ELR (cell line): ENCODE measurements around the gene TANK.
"Not testable (repeated sequence)": the region's sequence is repeated elsewhere in the genome, so short reads cannot be mapped to it uniquely, and the experiment has no call there.

Source experiments
- DNase-seq: peaks from one replicate; pipeline ENCODE4 v3.0.0-alpha.2; 2015; ENCODE audit warnings: low read depth

Gene TANK, protein sequence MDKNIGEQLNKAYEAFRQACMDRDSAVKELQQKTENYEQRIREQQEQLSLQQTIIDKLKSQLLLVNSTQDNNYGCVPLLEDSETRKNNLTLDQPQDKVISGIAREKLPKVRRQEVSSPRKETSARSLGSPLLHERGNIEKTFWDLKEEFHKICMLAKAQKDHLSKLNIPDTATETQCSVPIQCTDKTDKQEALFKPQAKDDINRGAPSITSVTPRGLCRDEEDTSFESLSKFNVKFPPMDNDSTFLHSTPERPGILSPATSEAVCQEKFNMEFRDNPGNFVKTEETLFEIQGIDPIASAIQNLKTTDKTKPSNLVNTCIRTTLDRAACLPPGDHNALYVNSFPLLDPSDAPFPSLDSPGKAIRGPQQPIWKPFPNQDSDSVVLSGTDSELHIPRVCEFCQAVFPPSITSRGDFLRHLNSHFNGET

DNA sequence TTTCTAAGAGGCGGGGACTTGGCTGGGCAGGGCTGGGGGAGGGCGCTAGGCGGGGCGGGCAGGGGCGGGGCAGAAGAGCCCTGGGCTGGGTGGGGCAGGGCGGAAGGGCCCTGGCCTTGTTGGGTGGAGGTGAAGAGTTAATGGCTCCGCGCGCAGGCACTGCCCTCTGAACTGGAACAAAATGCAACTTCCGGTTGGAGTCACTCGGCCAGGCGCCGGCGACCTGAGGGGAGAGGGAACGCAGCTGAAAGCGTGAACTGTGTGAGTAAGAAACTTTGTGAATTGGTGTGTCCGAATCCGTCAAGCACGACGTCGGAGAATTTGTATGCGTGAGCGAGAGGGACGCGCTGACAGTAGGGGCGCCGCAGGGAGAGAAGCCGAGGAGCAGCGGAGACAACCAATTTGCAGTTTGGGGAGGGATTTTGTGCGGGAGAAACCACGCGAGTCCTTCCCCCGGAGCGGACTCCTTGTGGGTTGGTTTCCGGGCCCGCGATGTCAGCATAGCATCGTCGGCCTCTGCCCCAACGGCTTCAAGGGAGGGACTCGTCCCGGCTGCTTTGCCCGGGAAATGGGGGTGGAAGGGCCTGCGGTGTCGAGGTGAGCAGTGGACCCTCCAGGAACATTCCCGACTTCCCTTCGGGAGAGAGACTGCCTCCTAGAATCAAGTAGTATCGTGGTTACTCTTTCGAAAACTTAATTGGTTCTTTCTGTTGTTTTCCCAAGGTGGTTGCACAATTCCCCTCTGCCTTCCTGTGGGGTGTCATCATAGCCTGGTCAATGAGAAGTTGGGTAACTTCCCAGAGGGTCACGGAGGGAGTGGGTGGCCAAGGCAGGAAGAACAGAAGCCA lies at the start of gene TANK:
Gene TANK, plus strand, starts transcription at position 203 of the 848 bp plus-strand sequence. CDS start 19,235 bp downstream, outside the sequence.
- DNase-seq: peak; percentile 97

DNA sequence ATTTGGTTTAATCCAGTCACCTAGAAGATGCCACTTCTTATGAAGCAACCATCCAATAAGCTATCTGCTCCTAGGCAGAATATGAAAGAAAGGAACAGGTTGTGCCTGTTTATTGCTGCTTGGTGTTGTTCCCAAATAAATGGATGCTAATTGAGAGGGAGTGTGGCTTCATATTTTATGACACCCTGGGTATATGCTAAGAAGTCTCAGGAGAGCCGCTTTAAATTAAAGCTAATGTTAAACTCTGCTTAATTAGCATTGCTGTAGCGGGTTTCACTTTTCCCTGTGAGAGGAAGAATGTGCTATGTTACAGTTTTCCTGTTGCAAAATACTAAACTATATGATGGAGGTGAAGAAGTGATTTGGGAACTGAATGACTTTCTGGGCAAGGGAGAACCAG lies 48.7 kb upstream of the TANK start:
- no peak for DNase-seq

GRCh38 chr2:161112908-161113307 lies 47.3 kb upstream of the TANK start:
- DNase-seq: no peak

DNA sequence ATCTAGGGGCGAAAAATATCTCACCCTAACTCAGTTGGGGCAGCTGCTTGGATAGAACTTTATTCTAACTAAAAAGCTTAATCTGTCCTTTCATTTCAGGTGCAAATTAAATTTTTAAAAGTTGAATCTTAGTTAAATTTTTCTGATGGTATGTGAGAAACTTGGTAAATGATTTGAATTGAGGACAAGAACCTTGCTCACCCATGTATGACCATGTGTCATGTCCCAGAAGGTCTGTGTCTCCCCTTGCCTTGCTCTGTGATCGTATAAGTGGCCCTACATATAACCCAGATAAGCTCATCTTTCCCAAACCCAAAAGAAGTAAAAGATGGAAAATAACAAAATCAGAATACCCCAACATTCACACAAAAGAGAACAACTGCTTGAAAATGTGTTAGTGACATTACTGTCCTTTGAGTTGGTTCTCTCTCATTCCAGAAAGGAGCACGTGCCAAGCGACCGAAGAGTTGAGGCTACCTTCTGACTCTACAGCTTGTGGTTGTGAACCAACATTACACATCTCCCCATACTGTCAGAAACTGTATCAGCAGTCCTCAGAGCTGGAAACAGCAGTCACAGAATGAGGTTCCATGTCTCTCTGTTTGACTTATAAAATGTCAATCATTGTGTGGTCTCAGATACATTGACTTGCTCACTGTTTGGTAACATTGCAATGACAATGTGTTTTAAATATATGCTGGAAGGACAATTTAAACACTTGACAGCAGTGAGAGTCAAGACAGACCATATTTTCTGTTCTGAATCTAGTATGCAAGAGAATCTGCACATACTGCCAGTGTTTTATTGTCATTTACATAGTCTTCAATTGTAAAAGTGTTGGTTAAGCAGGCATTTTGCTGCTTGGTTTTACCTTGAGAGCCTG lies 46.3 kb upstream of the TANK start:
- DNase-seq: no peak

- no peak for DNase-seq
These were observed 45.0 kb upstream of the TANK start for GRCh38 chr2:161115205-161115604.

GRCh38 chr2:161115605-161116380 lies 44.4 kb upstream of the TANK start:
- no peak for DNase-seq

GRCh38 chr2:161116509-161116908 lies 43.7 kb upstream of the TANK start:
- no peak for DNase-seq

- DNase-seq: no peak
These were observed 42.7 kb upstream of the TANK start for GRCh38 chr2:161117506-161117905.

DNA sequence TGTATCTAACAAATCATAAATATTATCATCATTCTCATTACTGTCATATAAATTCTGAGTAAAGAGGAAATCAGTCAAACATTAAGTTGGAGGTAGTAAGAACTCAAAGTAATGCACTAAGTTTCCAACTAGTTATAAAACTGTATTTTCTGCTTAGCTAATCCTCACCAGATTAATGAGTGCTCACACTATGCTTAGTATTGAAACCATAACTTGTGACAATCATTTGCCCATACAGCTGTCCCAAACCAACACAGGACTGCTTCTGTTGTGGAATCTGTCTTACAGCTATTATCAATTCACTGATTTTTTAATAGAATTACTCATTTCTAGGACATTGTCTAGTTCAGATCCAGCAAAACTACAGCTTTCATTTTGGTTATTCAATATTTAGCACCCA lies 41.5 kb upstream of the TANK start:
- DNase-seq: no peak

GRCh38 chr2:161119483-161119882 lies 40.7 kb upstream of the TANK start:
- DNase-seq: no peak

- DNase-seq: no peak
These were observed 39.5 kb upstream of the TANK start for GRCh38 chr2:161120775-161121174.

GRCh38 chr2:161121622-161122021 lies 38.6 kb upstream of the TANK start:
- no peak for DNase-seq

- DNase-seq: peak; percentile 92
These were observed 37.3 kb upstream of the TANK start for GRCh38 chr2:161122772-161123530.

DNA sequence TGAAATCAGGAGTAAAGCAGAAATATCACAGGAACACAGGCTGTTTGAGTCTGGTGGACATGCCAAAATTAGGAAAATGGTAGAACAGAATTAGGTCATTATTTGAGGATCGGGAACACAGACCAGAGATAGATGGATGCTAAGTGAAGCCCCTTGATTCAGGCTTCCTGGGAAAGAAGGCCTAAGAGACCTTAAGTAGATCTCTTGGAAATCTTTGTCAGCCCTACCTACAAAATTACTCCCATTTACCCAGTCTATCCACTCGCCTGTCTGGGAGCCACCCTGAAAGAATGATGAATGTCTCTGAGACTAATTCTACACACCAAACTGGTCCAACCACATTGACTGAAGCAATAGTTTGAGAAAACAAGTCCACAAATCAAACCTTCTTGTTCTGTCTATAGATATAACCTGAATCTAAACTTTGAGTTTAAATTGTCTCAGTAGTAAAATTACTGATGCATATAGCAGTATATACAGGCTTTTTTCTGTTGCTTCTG lies 36.6 kb upstream of the TANK start:
- no peak for DNase-seq

DNA sequence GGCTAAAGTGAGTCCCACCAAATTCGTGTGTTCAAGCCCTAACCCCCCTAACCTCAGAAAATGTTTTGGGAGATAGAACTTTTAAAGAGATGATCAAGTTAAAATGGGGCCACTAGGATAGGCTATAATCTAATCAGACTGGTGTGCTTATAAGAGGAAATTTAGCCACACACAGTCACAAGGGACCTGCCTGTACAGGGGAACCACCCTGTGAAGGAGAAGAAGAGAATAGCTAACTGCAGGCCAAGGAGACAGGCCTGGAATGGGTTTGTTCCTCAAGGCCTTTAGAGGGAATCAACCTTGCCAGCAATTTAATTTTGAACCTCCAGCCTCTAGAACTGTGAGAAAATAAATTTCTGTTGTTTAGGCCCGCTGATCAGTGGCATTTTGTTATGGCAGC lies 36.0 kb upstream of the TANK start:
- no peak for DNase-seq

- DNase-seq: no peak
These were observed 31.3 kb upstream of the TANK start for GRCh38 chr2:161128885-161129284.

- no peak for DNase-seq
These were observed 29.9 kb upstream of the TANK start for GRCh38 chr2:161130354-161130753.

DNA sequence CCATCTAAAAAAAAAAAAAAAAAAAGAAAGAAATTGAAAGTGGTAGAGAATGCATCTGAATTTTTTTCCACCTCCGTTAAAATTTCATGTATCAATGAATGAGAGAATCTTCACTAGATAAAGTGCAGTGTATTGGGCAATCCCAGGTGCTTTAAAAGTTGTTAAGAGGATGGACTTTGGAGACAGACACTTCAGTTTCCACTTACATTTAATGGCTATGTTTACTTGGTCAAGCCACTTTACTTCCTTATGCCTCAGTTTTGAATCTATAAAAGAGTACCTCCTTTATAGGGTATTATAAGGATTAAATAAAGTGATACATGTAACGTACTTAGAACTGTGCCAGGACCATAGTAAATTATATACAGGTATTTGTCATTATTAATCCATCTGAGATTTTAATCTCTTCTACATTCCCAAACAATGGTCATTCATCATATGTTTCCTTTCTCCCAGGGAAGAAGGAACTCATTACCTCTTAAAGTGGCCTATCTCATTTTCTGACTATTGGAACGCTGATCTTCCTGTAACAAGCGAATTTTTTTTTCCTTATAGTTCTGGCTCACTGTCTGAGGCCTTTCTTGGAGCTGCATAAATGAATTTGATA lies 29.1 kb upstream of the TANK start:
- DNase-seq: no peak

DNA sequence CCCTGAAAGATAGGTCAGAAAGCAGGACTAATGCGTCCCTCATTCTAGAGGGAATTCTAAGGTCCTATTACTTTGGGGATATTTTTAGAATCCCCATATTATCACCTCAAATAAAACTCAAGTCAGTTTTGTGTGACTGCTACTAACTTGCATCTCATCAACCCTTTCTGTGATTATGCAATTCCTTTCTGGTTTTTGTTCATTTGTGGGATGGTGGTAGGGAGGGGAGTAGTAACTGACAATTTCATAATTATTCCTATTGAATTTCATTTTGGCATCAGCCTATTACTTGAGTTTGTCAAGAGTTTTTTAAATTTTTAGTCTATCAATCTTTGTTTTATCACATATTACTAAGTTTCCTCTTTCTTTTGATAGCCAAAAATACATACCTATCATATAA lies 28.4 kb upstream of the TANK start:
- DNase-seq: no peak

DNA sequence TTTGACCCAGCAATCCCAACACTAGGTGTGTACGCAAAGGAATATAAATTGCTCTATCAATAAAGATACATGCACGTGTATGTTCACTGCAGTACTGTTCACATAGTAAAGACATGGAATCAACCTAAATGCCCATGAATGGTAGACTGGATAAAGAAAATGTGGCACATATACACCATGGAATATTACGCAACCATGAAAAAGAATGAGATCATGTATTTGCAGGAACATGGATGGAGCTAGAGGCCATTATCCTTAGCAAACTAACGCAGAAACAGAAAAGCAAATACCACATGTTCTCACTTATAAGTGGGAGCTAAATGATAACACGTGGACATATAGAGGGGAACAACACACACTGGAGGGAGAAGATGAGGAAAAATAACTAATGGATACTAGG lies 27.8 kb upstream of the TANK start:
- not testable (repeated sequence) for DNase-seq
